HCT116 (cell line): ENCODE results near the gene RIMBP2. TPM values are rescaled to one million over a fixed set of nuclear protein-coding genes. Genes with fewer than 3 reads are reported as not detected.

Experiments used
- ATAC-seq: fragments of 200-7000 bp; cut with Tn5 transposase; 2 replicates; pipeline ENCODE4 v1.9.1; 2020; ENCODE audit warnings: mild to moderate bottlenecking, moderate library complexity
- BruUV-seq: library from RNA; stranded (reverse); fragments of 400-500 nt; replicated peaks from 2 replicates; lab custom pipeline; 2021; lab: Mats Ljungman, UMichigan
- CTCF ChIA-PET: fragments of 300-600 bp; sonication (Branson Sonifier 250); formaldehyde crosslinking; loops from one replicate; lab custom pipeline; 2021; ENCODE audit warnings: antibody characterized with exemption; lab: Charles Lee
- POLR2A ChIA-PET: fragments of 300-600, 350-600 bp; sonication (Branson Sonifier 250); formaldehyde crosslinking; loops from one replicate; lab custom pipeline; 2021; ENCODE audit warnings: antibody characterized with exemption; lab: Charles Lee
- RAD21 ChIA-PET, 2 experiments: fragments of 300-600 bp; sonication (Branson Sonifier 250); formaldehyde crosslinking; loops; one replicate each; lab custom pipeline; 2023; ENCODE audit warnings: low total read pairs in 2 of 2; ENCODE audit not compliant: uncharacterized antibody in 2 of 2, unreplicated experiment in 2 of 2, low non-redundant PET in 1 of 2; lab: Charles Lee
- DNase-seq: peaks from one replicate; pipeline ENCODE4 v3.0.0-alpha.2; 2010; ENCODE audit warnings: low read depth, low spot score
- H2AFZ ChIP-seq: fragments of 200-600 bp; shearing (Covaris generic), sonication (generic); 2 replicates; pipeline ENCODE4 v1.6.1; 2017; ENCODE audit warnings: low read depth, mixed run types, mixed read lengths, antibody characterized with exemption, low read length; ENCODE audit not compliant: poor library complexity, severe bottlenecking
- H3K27ac ChIP-seq: 2 replicates; pipeline ENCODE4 v1.5.1; 2012; ENCODE audit warnings: low read depth, low read length
- H3K27me3 ChIP-seq: fragments of 200-600 bp; sonication (generic); 2 replicates; pipeline ENCODE4 v1.6.1; 2016; ENCODE audit warnings: mixed run types, low read length, mixed read lengths; ENCODE audit not compliant: insufficient read depth
- H3K36me3 ChIP-seq, 2 experiments: fragments of 200-500 bp in 1 of 2; fragments of 200-600 bp in 1 of 2; sonication (Bioruptor generic) in 1 of 2; sonication (generic) in 1 of 2; 2 replicates each; pipeline versions ENCODE4 v1.5.1 to v1.6.1; 2014 to 2016; ENCODE audit warnings: low read length in 2 of 2, inconsistent platforms in 1 of 2, mixed read lengths in 1 of 2, mixed run types in 1 of 2; ENCODE audit not compliant: insufficient read depth in 2 of 2, control insufficient read depth in 1 of 2
- H3K4me1 ChIP-seq, 2 experiments: fragments of 200-600 bp in 1 of 2; sonication (generic) in 1 of 2; 2 replicates each; pipeline versions ENCODE4 v1.5.1 to v1.6.1; 2012 to 2017; ENCODE audit warnings: low read length in 2 of 2, inconsistent platforms in 1 of 2, mild to moderate bottlenecking in 1 of 2, mixed read lengths in 1 of 2, mixed run types in 1 of 2, moderate library complexity in 1 of 2; ENCODE audit not compliant: insufficient read depth in 2 of 2, control insufficient read depth in 1 of 2
- H3K4me2 ChIP-seq: fragments of 200-600 bp; sonication (generic); 2 replicates; pipeline ENCODE4 v1.6.1; 2017; ENCODE audit warnings: mixed run types, low read length, mixed read lengths
- H3K4me3 ChIP-seq, 2 experiments: fragments of 200-600 bp in 1 of 2; sonication (generic) in 1 of 2; replicated peaks in 1 of 2; 2 replicates each; pipeline ENCODE4 v1.5.1; 2011 to 2016; ENCODE audit warnings: low read length in 2 of 2, control low read depth in 1 of 2, low read depth in 1 of 2, mild to moderate bottlenecking in 1 of 2, mixed read lengths in 1 of 2, mixed run types in 1 of 2
- H3K79me2 ChIP-seq: fragments of 200-600 bp; sonication (generic); 2 replicates; pipeline ENCODE4 v1.6.1; 2017; ENCODE audit warnings: mild to moderate bottlenecking, mixed run types, low read length, moderate library complexity, mixed read lengths; ENCODE audit not compliant: insufficient read depth
- H3K9ac ChIP-seq: fragments of 200-600 bp; sonication (generic); 2 replicates; pipeline ENCODE4 v1.6.1; 2016; ENCODE audit warnings: low read length, mixed read lengths
- H3K9me2 ChIP-seq: fragments of 200-600 bp; sonication (generic), shearing (Covaris generic); 2 replicates; pipeline ENCODE4 v1.6.1; 2017; ENCODE audit warnings: mixed run types, mild to moderate bottlenecking, moderate library complexity; ENCODE audit not compliant: insufficient read depth
- H3K9me3 ChIP-seq, 2 experiments: fragments of 200-500 bp in 1 of 2; fragments of 200-600 bp in 1 of 2; sonication (Bioruptor generic) in 1 of 2; sonication (generic) in 1 of 2; 2 replicates each; pipeline ENCODE4 v1.6.1; 2014 to 2017; ENCODE audit warnings: low read length in 2 of 2, mixed read lengths in 2 of 2, inconsistent platforms in 1 of 2, low read depth in 1 of 2, mild to moderate bottlenecking in 1 of 2, mixed run types in 1 of 2, moderate library complexity in 1 of 2; ENCODE audit not compliant: control insufficient read depth in 1 of 2, insufficient read depth in 1 of 2
- H4K20me1 ChIP-seq: fragments of 200-600 bp; sonication (generic), shearing (Covaris generic); 2 replicates; pipeline ENCODE4 v1.6.1; 2017; ENCODE audit warnings: mixed run types, mild to moderate bottlenecking, moderate library complexity; ENCODE audit not compliant: insufficient read depth
- CBX3 ChIP-seq: IDR thresholded peaks from 2 replicates; pipeline ENCODE4 v1.6.1; 2012; ENCODE audit warnings: low read depth
- ELF1 ChIP-seq: IDR thresholded peaks from 2 replicates; pipeline ENCODE4 v1.6.1; 2012; ENCODE audit warnings: low read depth, borderline replicate concordance
- EZH2phosphoT487 ChIP-seq: fragments of 200-600 bp; IDR thresholded peaks from 2 replicates; pipeline ENCODE4 v1.6.1; 2018; ENCODE audit warnings: antibody characterized with exemption, borderline replicate concordance
- JUND ChIP-seq: IDR thresholded peaks from 2 replicates; pipeline ENCODE4 v1.6.1; 2012
- POLR2AphosphoS5 ChIP-seq: IDR thresholded peaks from 2 replicates; pipeline ENCODE4 v1.6.1; 2011; ENCODE audit warnings: mild to moderate bottlenecking, low read depth, low read length, moderate library complexity
- RAD21 ChIP-seq: IDR thresholded peaks from 2 replicates; pipeline ENCODE4 v1.6.1; 2012; ENCODE audit warnings: low read depth, mild to moderate bottlenecking
- REST ChIP-seq: IDR thresholded peaks from 2 replicates; pipeline ENCODE4 v1.6.1; 2012; ENCODE audit warnings: low read depth
- SRF ChIP-seq: IDR thresholded peaks from 2 replicates; pipeline ENCODE4 v1.6.1; 2012; ENCODE audit warnings: low read depth
- TCF7L2 ChIP-seq: IDR thresholded peaks from 2 replicates; pipeline ENCODE4 v1.7.0; 2011; ENCODE audit warnings: borderline replicate concordance, inconsistent platforms; ENCODE audit not compliant: insufficient read depth, insufficient read length; ENCODE audit errors: extremely low read depth
- intact Hi-C: fragments of 100-400 bp; cut with micrococcal nuclease; formaldehyde crosslinking; loops from 2 replicates; pipeline ENCODE4 v1.10.0; 2022
- total RNA-seq: library from RNA; stranded (reverse); gene quantifications from one replicate; pipeline ENCODE4 v1.2.1, GENCODE V29; 2021; ENCODE audit not compliant: unreplicated experiment

RIMBP2 gene
- total RNA-seq, 1 experiment from 2014 or later = not detected

GRCh38 chr12:130664252-130664651 lies 51.8 kb downstream of the RIMBP2 start:
- intact Hi-C loops = loop anchor here (5.0 kb wide), 1 partner anchor 83 kb away; no protein-coding TSS in a partner anchor
- H3K79me2 ChIP-seq = no peaks in the 10 kb centered on the region
- no peak overlapping the region for H2AFZ ChIP-seq
- H4K20me1 ChIP-seq = no peaks in the 10 kb centered on the region
- no peak overlapping the region for H3K4me3 ChIP-seq
- CTCF ChIA-PET = no interaction called here
- POLR2A ChIA-PET = no interaction called here
- no peaks in the 10 kb centered on the region for H3K36me3 ChIP-seq
- no peaks in the 10 kb centered on the region for H3K9me3 ChIP-seq
- no peak for ATAC-seq
- no TSS peak for BruUV-seq
- H3K4me2 ChIP-seq = no peak overlapping the region
- RAD21 ChIA-PET = no interaction called here
- TF ChIP-seq POLR2AphosphoS5 = no peak
- TF ChIP-seq JUND = no peak
- no peak for TF ChIP-seq CBX3
- TF ChIP-seq SRF = no peak
- no peak for TF ChIP-seq RAD21
- no peak for TF ChIP-seq ELF1
- TF ChIP-seq TCF7L2 = no peak
- TF ChIP-seq REST = no peak
- TF ChIP-seq EZH2phosphoT487 = no peak
- no peak overlapping the region for H3K27ac ChIP-seq
- no peak overlapping the region for H3K9ac ChIP-seq
- H3K27me3 ChIP-seq = no peaks in the 10 kb centered on the region
- no peak for DNase-seq
- no peaks in the 10 kb centered on the region for H3K9me2 ChIP-seq
- H3K4me1 ChIP-seq = no peaks in the 10 kb centered on the region
